SK-N-SH treated with all-trans-retinoic acid at 6 μM for 48 hours (cell line): ENCODE data around the gene JAKMIP1.

ENCODE experiments used
- ATAC-seq: fragments of 200-7000 bp; cut with Tn5 transposase; 3 replicates; pipeline ENCODE4 v1.9.1; 2020; ENCODE audit warnings: mild to moderate bottlenecking, moderate library complexity
- ARNTL ChIP-seq: fragments of 450-650 bp; formaldehyde crosslinking; IDR thresholded peaks from 2 replicates; pipeline ENCODE4 v1.5.0; 2020; ENCODE audit warnings: low read depth, mild to moderate bottlenecking, moderate library complexity, borderline replicate concordance
- BACH2 ChIP-seq: fragments of 250-450 bp; sonication (Bioruptor Pico); IDR thresholded peaks from 2 replicates; pipeline ENCODE4 v1.9.0; 2021; ENCODE audit warnings: mild to moderate bottlenecking, borderline replicate concordance
- CREB5 ChIP-seq: fragments of 250-450 bp; sonication (Bioruptor Pico); IDR thresholded peaks from 2 replicates; pipeline ENCODE4 v1.5.1; 2020; ENCODE audit warnings: low read depth, mild to moderate bottlenecking, moderate library complexity
- CSDC2 ChIP-seq: fragments of 250-450 bp; sonication (Bioruptor Pico); IDR thresholded peaks from 2 replicates; pipeline ENCODE4 v1.5.0; 2020; ENCODE audit warnings: mild to moderate bottlenecking, moderate library complexity
- CSRNP3 ChIP-seq: fragments of 250-450 bp; sonication (Bioruptor Pico); IDR thresholded peaks from 2 replicates; pipeline ENCODE4 v1.5.1; 2021; ENCODE audit warnings: mild to moderate bottlenecking, moderate library complexity
- ESRRG ChIP-seq: fragments of 250-450 bp; sonication (Bioruptor Pico); IDR thresholded peaks from 2 replicates; pipeline ENCODE4 v1.6.1; 2021; ENCODE audit warnings: mild to moderate bottlenecking
- GLIS3 ChIP-seq: fragments of 250-450 bp; sonication (Bioruptor Pico); IDR thresholded peaks from 2 replicates; pipeline ENCODE4 v1.5.0; 2020; ENCODE audit warnings: mild to moderate bottlenecking, moderate library complexity
- ISL1 ChIP-seq: fragments of 250-450 bp; sonication (Bioruptor Pico); IDR thresholded peaks from 2 replicates; pipeline ENCODE4 v2.1.2; 2022; ENCODE audit warnings: mild to moderate bottlenecking, moderate library complexity
- OSR1 ChIP-seq: fragments of 250-450 bp; sonication (Bioruptor Pico); IDR thresholded peaks from 2 replicates; pipeline ENCODE4 v1.8.0; 2022; ENCODE audit warnings: moderate library complexity, mild to moderate bottlenecking, inconsistent platforms
- PATZ1 ChIP-seq: fragments of 250-450 bp; sonication (Bioruptor Pico); IDR thresholded peaks from 2 replicates; pipeline ENCODE4 v1.8.0; 2020; ENCODE audit warnings: mild to moderate bottlenecking, moderate library complexity, borderline replicate concordance
- POU6F1 ChIP-seq: fragments of 250-450 bp; sonication (Bioruptor Pico); IDR thresholded peaks from 2 replicates; pipeline ENCODE4 v1.8.0; 2021; ENCODE audit warnings: low read depth, mild to moderate bottlenecking, moderate library complexity, borderline replicate concordance
- PPARA ChIP-seq: fragments of 250-450 bp; sonication (Bioruptor Pico); IDR thresholded peaks from 2 replicates; pipeline ENCODE4 v1.5.0; 2020; ENCODE audit warnings: mild to moderate bottlenecking, borderline replicate concordance
- RARB ChIP-seq: fragments of 250-450 bp; sonication (Bioruptor Pico); IDR thresholded peaks from 2 replicates; pipeline ENCODE4 v1.8.0; 2021; ENCODE audit warnings: mild to moderate bottlenecking, moderate library complexity
- TCF4 ChIP-seq: fragments of 250-450 bp; sonication (Bioruptor Pico); IDR thresholded peaks from 2 replicates; pipeline ENCODE4 v1.8.0; 2021; ENCODE audit warnings: mild to moderate bottlenecking, moderate library complexity, borderline replicate concordance
- TOX ChIP-seq: fragments of 250-450 bp; sonication (Bioruptor Pico); IDR thresholded peaks from 2 replicates; pipeline ENCODE4 v1.8.0; 2021; ENCODE audit warnings: mild to moderate bottlenecking, moderate library complexity, borderline replicate concordance
- TSHZ2 ChIP-seq: fragments of 250-450 bp; sonication (Bioruptor Pico); IDR thresholded peaks from 2 replicates; pipeline ENCODE4 v1.5.0; 2020; ENCODE audit warnings: mild to moderate bottlenecking, moderate library complexity
- ZC3H10 ChIP-seq: fragments of 250-450 bp; sonication (Bioruptor Pico); IDR thresholded peaks from 2 replicates; pipeline ENCODE4 v1.5.1; 2021; ENCODE audit warnings: mild to moderate bottlenecking, moderate library complexity
- ZFP3 ChIP-seq: fragments of 250-450 bp; sonication (Bioruptor Pico); IDR thresholded peaks from 2 replicates; pipeline ENCODE4 v1.5.0; 2020; ENCODE audit warnings: mild to moderate bottlenecking, moderate library complexity
- ZFP30 ChIP-seq: fragments of 450-650 bp; formaldehyde crosslinking; IDR thresholded peaks from 2 replicates; pipeline ENCODE4 v1.5.0; 2022; ENCODE audit warnings: mild to moderate bottlenecking, moderate library complexity
- ZNF565 ChIP-seq: fragments of 450-650 bp; formaldehyde crosslinking; conservative IDR thresholded peaks from 2 replicates; pipeline ENCODE4 v1.5.0; 2020; ENCODE audit warnings: low read depth, mild to moderate bottlenecking, moderate library complexity
- ZNF70 ChIP-seq: fragments of 450-650 bp; formaldehyde crosslinking; IDR thresholded peaks from 2 replicates; pipeline ENCODE4 v1.5.0; 2020; ENCODE audit warnings: mild to moderate bottlenecking, moderate library complexity
- ZNF8 ChIP-seq: fragments of 450-650 bp; formaldehyde crosslinking; IDR thresholded peaks from 2 replicates; pipeline ENCODE4 v1.5.0; 2020; ENCODE audit warnings: mild to moderate bottlenecking, moderate library complexity

The JAKMIP1 gene

GRCh38 chr4:6074758-6075157 is 125.6 kb downstream of the JAKMIP1 start:
- TF ChIP-seq BACH2, result no peak
- TF ChIP-seq RARB (CRISPR knock-in tag), result no peak
- TF ChIP-seq PPARA (CRISPR knock-in tag), result no peak
- TF ChIP-seq ESRRG (CRISPR knock-in tag), result no peak
- no peak for TF ChIP-seq PATZ1 (CRISPR knock-in tag)
- no peak for TF ChIP-seq TOX (CRISPR knock-in tag)
- TF ChIP-seq GLIS3 (CRISPR knock-in tag), result no peak
- no peak for TF ChIP-seq CREB5 (CRISPR knock-in tag)
- TF ChIP-seq ZC3H10 (CRISPR knock-in tag), result no peak
- TF ChIP-seq ZNF565 (CRISPR knock-in tag), result no peak
- TF ChIP-seq CSDC2, result no peak
- no peak for TF ChIP-seq ARNTL (CRISPR knock-in tag)
- no peak for TF ChIP-seq ZNF8
- TF ChIP-seq ZFP3, result no peak
- TF ChIP-seq POU6F1, result no peak
- TF ChIP-seq ISL1 (CRISPR knock-in tag), result no peak
- TF ChIP-seq ZFP30, result no peak
- no peak for ATAC-seq

GRCh38 chr4:6071959-6072720 is 128.2 kb downstream of the JAKMIP1 start:
- ATAC-seq, result no peak
- TF ChIP-seq ARNTL (CRISPR knock-in tag) (no peak), ZNF565 (CRISPR knock-in tag) (no peak), CREB5 (CRISPR knock-in tag) (no peak), TCF4 (CRISPR knock-in tag) (no peak), CSRNP3 (CRISPR knock-in tag) (no peak), ZNF70 (CRISPR knock-in tag) (no peak), OSR1 (CRISPR knock-in tag) (no peak), PPARA (CRISPR knock-in tag) (no peak), RARB (CRISPR knock-in tag) (no peak), ZFP30 (no peak), BACH2 (no peak), TSHZ2 (CRISPR knock-in tag) (no peak), PATZ1 (CRISPR knock-in tag) (no peak), TOX (CRISPR knock-in tag) (no peak), ZNF8 (no peak)
- TF ChIP-seq, all 23 proteins: peak for 0
